GM12878 (cell line): ENCODE results near the gene AIFM3. TPM values are rescaled to one million over a fixed set of nuclear protein-coding genes. Genes with fewer than 3 reads are reported as not detected.

Experiments
- ATAC-seq: fragments of 200-7000 bp; cut with Tn5 transposase; 3 replicates; pipeline ENCODE4 v1.9.1; 2020; ENCODE audit warnings: mild to moderate bottlenecking, moderate library complexity
- BruUV-seq: library from RNA; stranded (reverse); fragments of 400-500 nt; replicated peaks from 2 replicates; lab custom pipeline; 2021; lab: Mats Ljungman, UMichigan
- CTCF ChIA-PET: fragments of 300-600 bp; sonication (Branson Sonifier 250); formaldehyde crosslinking; extraction: SDS; loops from one replicate; lab custom pipeline; 2021; ENCODE audit warnings: inconsistent platforms; lab: Yijun Ruan, JAX
- POLR2A ChIA-PET: fragments of 350-600 bp; formaldehyde crosslinking; extraction: SDS; loops from one replicate; lab custom pipeline; 2021; ENCODE audit warnings: inconsistent platforms; lab: Charles Lee
- RAD21 ChIA-PET: fragments of 300-600 bp; sonication (Branson Sonifier 250); formaldehyde crosslinking; loops from one replicate; lab custom pipeline; 2023; ENCODE audit warnings: antibody characterized with exemption; ENCODE audit not compliant: unreplicated experiment; lab: Charles Lee
- SMC1A ChIA-PET: fragments of 300-600 bp; sonication (Branson Sonifier 250); formaldehyde crosslinking; loops from one replicate; lab custom pipeline; 2023; ENCODE audit not compliant: unreplicated experiment, uncharacterized antibody; lab: Charles Lee
- DNase-seq: peaks from one replicate; pipeline ENCODE4 v3.0.0-alpha.2; 2011; ENCODE audit warnings: low read depth, low spot score
- FAIRE-seq: peaks from 3 replicates; lab custom pipeline; 2011; peaks lifted over from hg19 to GRCh38; lab: Jason Lieb, UNC
- H2AFZ ChIP-seq: 2 replicates; pipeline ENCODE4 v1.6.0; 2011; ENCODE audit warnings: low read depth, low read length, control low read depth; ENCODE audit not compliant: control insufficient read depth
- H3K27ac ChIP-seq: 2 replicates; pipeline ENCODE4 v1.5.1; 2011; ENCODE audit warnings: control low read depth; ENCODE audit not compliant: control insufficient read depth, insufficient read depth
- H3K27me3 ChIP-seq, 2 experiments: replicated peaks in 1 of 2; 2 replicates each; pipeline versions ENCODE4 v1.6.0 to v1.6.1; 2011; ENCODE audit warnings: low read length in 1 of 2; ENCODE audit not compliant: control insufficient read depth in 2 of 2, insufficient read depth in 2 of 2
- H3K36me3 ChIP-seq, 2 experiments: 2 replicates each; pipeline ENCODE4 v1.5.1; 2011; ENCODE audit warnings: low read length in 1 of 2; ENCODE audit not compliant: control insufficient read depth in 2 of 2, insufficient read depth in 2 of 2
- H3K4me1 ChIP-seq: 2 replicates; pipeline ENCODE4 v1.6.1; 2011; ENCODE audit warnings: mild to moderate bottlenecking, low read length, moderate library complexity, mixed read lengths; ENCODE audit not compliant: control insufficient read depth, insufficient read depth
- H3K4me2 ChIP-seq: 2 replicates; pipeline ENCODE4 v1.6.0; 2011; ENCODE audit warnings: control low read depth; ENCODE audit not compliant: control insufficient read depth, insufficient read depth
- H3K4me3 ChIP-seq: fragments of 200-600 bp; sonication (generic); 2 replicates; pipeline ENCODE4 v1.5.1; 2016
- H3K79me2 ChIP-seq: 2 replicates; pipeline ENCODE4 v1.6.0; 2011; ENCODE audit warnings: low read length; ENCODE audit not compliant: control insufficient read depth, insufficient read depth
- H3K9ac ChIP-seq: 2 replicates; pipeline ENCODE4 v1.8.0; 2011; ENCODE audit warnings: low read length, control low read depth, mixed read lengths; ENCODE audit not compliant: control insufficient read depth, insufficient read depth
- H3K9me3 ChIP-seq: replicated peaks from 3 replicates; pipeline ENCODE4 v1.5.1; 2011; ENCODE audit warnings: mild to moderate bottlenecking, low read length; ENCODE audit not compliant: control insufficient read depth, insufficient read depth
- H4K20me1 ChIP-seq: 2 replicates; pipeline ENCODE4 v1.6.0; 2011; ENCODE audit not compliant: control insufficient read depth, insufficient read depth
- CEBPZ ChIP-seq: fragments of 150-350 bp; IDR thresholded peaks from 2 replicates; pipeline ENCODE4 v1.6.1; 2016; ENCODE audit warnings: low read depth, low read length
- CREM ChIP-seq: IDR thresholded peaks from 2 replicates; pipeline ENCODE4 v1.6.1; 2014; ENCODE audit warnings: antibody characterized with exemption, low read depth
- HDGF ChIP-seq: fragments of 450-650 bp; IDR thresholded peaks from 2 replicates; pipeline ENCODE4 v1.6.1; 2016; ENCODE audit warnings: antibody characterized with exemption
- IRF3 ChIP-seq: fragments of 450-650 bp; IDR thresholded peaks from 2 replicates; pipeline ENCODE4 v1.6.1; 2014; ENCODE audit warnings: mild to moderate bottlenecking
- JUNB ChIP-seq: IDR thresholded peaks from 2 replicates; pipeline ENCODE4 v1.6.1; 2016; ENCODE audit warnings: antibody characterized with exemption, mild to moderate bottlenecking
- NR2C1 ChIP-seq: fragments of 450-650 bp; IDR thresholded peaks from 2 replicates; pipeline ENCODE4 v1.6.1; 2017; ENCODE audit warnings: antibody characterized with exemption, mild to moderate bottlenecking, moderate library complexity
- RCOR1 ChIP-seq: conservative IDR thresholded peaks from 2 replicates; pipeline ENCODE4 v1.6.1; 2012; ENCODE audit warnings: low read depth, low read length, improper control_type of control experiment
- REST ChIP-seq: IDR thresholded peaks from 2 replicates; pipeline ENCODE4 v1.6.1; 2012; ENCODE audit warnings: mild to moderate bottlenecking, low read depth, low read length
- SIN3A ChIP-seq: IDR thresholded peaks from 2 replicates; pipeline ENCODE4 v1.6.1; 2012; ENCODE audit warnings: low read depth, low read length, improper control_type of control experiment
- SP1 ChIP-seq: IDR thresholded peaks from one replicate; pipeline ENCODE4 v1.6.1; 2011; ENCODE audit warnings: low read depth, low read length
- STAT1 ChIP-seq: fragments of 450-650 bp; conservative IDR thresholded peaks from 2 replicates; pipeline ENCODE4 v1.6.1; 2014; ENCODE audit warnings: antibody characterized with exemption, mild to moderate bottlenecking
- YY1 ChIP-seq: IDR thresholded peaks from 2 replicates; pipeline ENCODE4 v1.6.1; 2011; ENCODE audit warnings: low read depth, mild to moderate bottlenecking, low read length
- ZNF24 ChIP-seq: fragments of 450-650 bp; IDR thresholded peaks from 2 replicates; pipeline ENCODE4 v1.6.1; 2017; ENCODE audit warnings: antibody characterized with exemption, mild to moderate bottlenecking
- ZNF384 ChIP-seq: IDR thresholded peaks from 2 replicates; pipeline ENCODE4 v1.6.1; 2012; ENCODE audit warnings: low read depth, mild to moderate bottlenecking, low read length, improper control_type of control experiment, borderline replicate concordance
- WGBS: methylation state at CpG from one replicate; pipeline ENCODE4 v1.1.6; 2016; ENCODE audit warnings: low lambda C conversion rate; ENCODE audit not compliant: insufficient replicate concordance, insufficient coverage; ENCODE audit errors: missing lambda C conversion rate; 5-methylcytosine and 5-hydroxymethylcytosine counted together
- in situ Hi-C: fragments of 300-500 bp; cut with MboI; formaldehyde crosslinking; loops from 9 replicates; pipeline ENCODE4 v1.14.3; 2018; ENCODE audit warnings: mixed read lengths
- intact Hi-C: fragments of 100-400 bp; cut with micrococcal nuclease; formaldehyde crosslinking; loops from one replicate; pipeline ENCODE4 v1.14.2; 2022; ENCODE audit not compliant: unreplicated experiment
- polyA plus RNA-seq, 11 experiments: library from polyadenylated mRNA; depleted of rRNA in 4 of 11; unstranded in 6 of 11; stranded (reverse) in 5 of 11; fragments of >200 nt; fragmentation: Nextera tagmentation in 4 of 11; fragmentation: Illumina TruSeq in 1 of 11; extraction: Ambion mirVana in 4 of 11; extraction: Trizol in 1 of 11; gene quantifications; 1 replicate in 1 of 11; 2 replicates in 10 of 11; pipeline versions ENCODE4 v1.2.1 to v1.2.3, GENCODE V29; 2011 to 2016; ENCODE audit warnings: inconsistent platforms in 2 of 11, missing spikeins in 2 of 11, low read depth in 1 of 11
- total RNA-seq, 4 experiments: library from RNA; depleted of rRNA in 3 of 4; stranded (reverse); fragments of >200 nt in 3 of 4; fragmentation: Illumina TruSeq in 1 of 4; extraction: Trizol in 1 of 4; gene quantifications; 2 replicates each; pipeline versions ENCODE4 v1.2.1 to v1.2.3, GENCODE V29; 2013 to 2021
- TF ChIP-seq, protein P1 (sequence below): fragments of 450-650 bp; IDR thresholded peaks from 2 replicates; pipeline ENCODE4 v1.6.1; 2017; ENCODE audit warnings: borderline replicate concordance
- TF ChIP-seq, protein P2 (sequence below): IDR thresholded peaks from 2 replicates; pipeline ENCODE4 v1.6.1; 2011; ENCODE audit warnings: low read depth, low read length, improper control_type of control experiment, borderline replicate concordance

The AIFM3 gene
- total and polyA plus RNA-seq, 10 of the 15 experiments (the other 5 are each of a cell fraction or from before 2014, with no cell fraction given) = 0.06 to 0.34 (median 0.21) TPM; not detected in 6

DNA sequence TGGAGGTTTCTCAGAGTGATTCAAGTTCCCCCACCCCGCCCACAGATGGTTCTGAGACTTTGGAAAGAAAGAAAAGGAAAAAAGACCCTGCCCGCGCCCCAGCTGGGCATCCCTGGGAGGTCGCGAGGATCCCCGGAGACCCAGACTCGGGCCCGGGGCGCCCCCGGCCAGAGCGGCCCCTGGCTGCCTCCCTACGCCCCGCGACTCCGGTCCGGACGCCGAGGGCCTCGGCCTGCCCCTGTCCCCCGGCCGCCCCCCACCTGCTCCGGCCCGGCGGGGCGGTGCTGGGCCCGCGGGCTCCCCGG, 2.3 kb upstream of the AIFM3 start:
- SMC1A ChIA-PET = no interaction called here
- intact Hi-C loops (no loop called here), in situ Hi-C loops (no loop called here)
- Histone ChIP-seq H3K9me3 (no peaks in the 10 kb centered on the region), H3K79me2 (no peaks in the 10 kb centered on the region), H3K9ac (no peak overlapping the region), H3K4me3 (no peak overlapping the region), H4K20me1 (no peaks in the 10 kb centered on the region; the same call in 1 of the 2 replicates), H3K4me2 (peak overlapping the region; percentile 17; the same call in 1 of the 2 replicates), H3K4me1 (peaks cover 3% of the 10 kb centered on the region), H3K27me3 (peaks cover 2 to 4% of the 10 kb centered on the region in 2 experiments; a peak in 3 of 4 replicates), H3K27ac (no peak overlapping the region), H2AFZ (no peak overlapping the region), H3K36me3 (no peaks in the 10 kb centered on the region)
- RAD21 ChIA-PET = no interaction called here
- FAIRE-seq = no peak
- no peak for DNase-seq
- POLR2A ChIA-PET = no interaction called here
- WGBS = 16% methylated on average over 14 of the region's 28 CpGs
- no TSS peak for BruUV-seq
- CTCF ChIA-PET = no interaction called here
- ATAC-seq = no peak
- TF ChIP-seq JUNB = no peak
- TF ChIP-seq SP1 = no peak
- TF ChIP-seq CEBPZ = no peak
- no peak for TF ChIP-seq ZNF384
- no peak for TF ChIP-seq NR2C1
- no peak for TF ChIP-seq SIN3A
- no peak for TF ChIP-seq HDGF
- no peak for TF ChIP-seq IRF3
- no peak for TF ChIP-seq ZNF24
- no peak for TF ChIP-seq CREM
- no peak for TF ChIP-seq YY1
- TF ChIP-seq, protein P1, sequence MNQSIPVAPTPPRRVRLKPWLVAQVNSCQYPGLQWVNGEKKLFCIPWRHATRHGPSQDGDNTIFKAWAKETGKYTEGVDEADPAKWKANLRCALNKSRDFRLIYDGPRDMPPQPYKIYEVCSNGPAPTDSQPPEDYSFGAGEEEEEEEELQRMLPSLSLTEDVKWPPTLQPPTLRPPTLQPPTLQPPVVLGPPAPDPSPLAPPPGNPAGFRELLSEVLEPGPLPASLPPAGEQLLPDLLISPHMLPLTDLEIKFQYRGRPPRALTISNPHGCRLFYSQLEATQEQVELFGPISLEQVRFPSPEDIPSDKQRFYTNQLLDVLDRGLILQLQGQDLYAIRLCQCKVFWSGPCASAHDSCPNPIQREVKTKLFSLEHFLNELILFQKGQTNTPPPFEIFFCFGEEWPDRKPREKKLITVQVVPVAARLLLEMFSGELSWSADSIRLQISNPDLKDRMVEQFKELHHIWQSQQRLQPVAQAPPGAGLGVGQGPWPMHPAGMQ = no peak
- TF ChIP-seq RCOR1 = no peak
- TF ChIP-seq REST = no peak
- no peak for TF ChIP-seq STAT1
- TF ChIP-seq, protein P2, sequence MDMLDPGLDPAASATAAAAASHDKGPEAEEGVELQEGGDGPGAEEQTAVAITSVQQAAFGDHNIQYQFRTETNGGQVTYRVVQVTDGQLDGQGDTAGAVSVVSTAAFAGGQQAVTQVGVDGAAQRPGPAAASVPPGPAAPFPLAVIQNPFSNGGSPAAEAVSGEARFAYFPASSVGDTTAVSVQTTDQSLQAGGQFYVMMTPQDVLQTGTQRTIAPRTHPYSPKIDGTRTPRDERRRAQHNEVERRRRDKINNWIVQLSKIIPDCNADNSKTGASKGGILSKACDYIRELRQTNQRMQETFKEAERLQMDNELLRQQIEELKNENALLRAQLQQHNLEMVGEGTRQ = no peak
